Measurements from ENCODE around the gene TET3. TPM values are rescaled to one million over a fixed set of nuclear protein-coding genes. Genes with fewer than 3 reads are reported as not detected.
A peak's percentile ranks its signal among the peaks of the same experiment; 100 is the strongest.

The TET3 gene
- total RNA-seq, 1 donor from 2014 or later: 11.0 TPM

DNA sequence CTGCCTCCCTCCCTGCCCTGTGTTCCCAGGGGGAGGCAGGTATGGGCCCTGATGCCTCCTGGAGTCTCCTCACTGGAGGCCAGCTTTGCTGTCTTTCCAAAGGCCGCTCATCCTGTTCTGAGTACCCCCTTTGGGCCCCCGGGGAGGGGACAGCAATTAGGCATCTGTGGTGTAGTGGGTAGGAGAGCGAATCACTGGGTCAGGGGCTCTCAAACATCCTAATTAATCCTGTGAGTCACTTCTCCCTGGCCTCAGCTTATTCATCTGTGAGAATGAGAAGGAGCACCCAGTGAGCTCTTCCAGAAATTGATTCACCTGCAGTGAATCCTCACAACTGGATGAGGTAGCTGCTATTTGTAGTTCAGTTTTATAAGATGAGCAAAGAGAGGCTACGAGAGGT, 16.4 kb downstream of the TET3 start:
- TF ChIP-seq, protein P1, sequence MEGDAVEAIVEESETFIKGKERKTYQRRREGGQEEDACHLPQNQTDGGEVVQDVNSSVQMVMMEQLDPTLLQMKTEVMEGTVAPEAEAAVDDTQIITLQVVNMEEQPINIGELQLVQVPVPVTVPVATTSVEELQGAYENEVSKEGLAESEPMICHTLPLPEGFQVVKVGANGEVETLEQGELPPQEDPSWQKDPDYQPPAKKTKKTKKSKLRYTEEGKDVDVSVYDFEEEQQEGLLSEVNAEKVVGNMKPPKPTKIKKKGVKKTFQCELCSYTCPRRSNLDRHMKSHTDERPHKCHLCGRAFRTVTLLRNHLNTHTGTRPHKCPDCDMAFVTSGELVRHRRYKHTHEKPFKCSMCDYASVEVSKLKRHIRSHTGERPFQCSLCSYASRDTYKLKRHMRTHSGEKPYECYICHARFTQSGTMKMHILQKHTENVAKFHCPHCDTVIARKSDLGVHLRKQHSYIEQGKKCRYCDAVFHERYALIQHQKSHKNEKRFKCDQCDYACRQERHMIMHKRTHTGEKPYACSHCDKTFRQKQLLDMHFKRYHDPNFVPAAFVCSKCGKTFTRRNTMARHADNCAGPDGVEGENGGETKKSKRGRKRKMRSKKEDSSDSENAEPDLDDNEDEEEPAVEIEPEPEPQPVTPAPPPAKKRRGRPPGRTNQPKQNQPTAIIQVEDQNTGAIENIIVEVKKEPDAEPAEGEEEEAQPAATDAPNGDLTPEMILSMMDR (IDR thresholded peaks at IDR 0.05; ENCODE audit: insufficient read depth, low read length, poor library complexity, severe bottlenecking): no peak
- no peak for DNase-seq (ENCODE audit: low read depth)
- Histone ChIP-seq H3K4me3 (ENCODE audit: low read depth, low read length) (no peak overlapping the region), H3K36me3 (ENCODE audit: control insufficient read depth, insufficient read depth, low read length) (no peaks in the 10 kb centered on the region), H3K27me3 (ENCODE audit: control insufficient read depth, insufficient read depth, low read length) (no peaks in the 10 kb centered on the region)

DNA sequence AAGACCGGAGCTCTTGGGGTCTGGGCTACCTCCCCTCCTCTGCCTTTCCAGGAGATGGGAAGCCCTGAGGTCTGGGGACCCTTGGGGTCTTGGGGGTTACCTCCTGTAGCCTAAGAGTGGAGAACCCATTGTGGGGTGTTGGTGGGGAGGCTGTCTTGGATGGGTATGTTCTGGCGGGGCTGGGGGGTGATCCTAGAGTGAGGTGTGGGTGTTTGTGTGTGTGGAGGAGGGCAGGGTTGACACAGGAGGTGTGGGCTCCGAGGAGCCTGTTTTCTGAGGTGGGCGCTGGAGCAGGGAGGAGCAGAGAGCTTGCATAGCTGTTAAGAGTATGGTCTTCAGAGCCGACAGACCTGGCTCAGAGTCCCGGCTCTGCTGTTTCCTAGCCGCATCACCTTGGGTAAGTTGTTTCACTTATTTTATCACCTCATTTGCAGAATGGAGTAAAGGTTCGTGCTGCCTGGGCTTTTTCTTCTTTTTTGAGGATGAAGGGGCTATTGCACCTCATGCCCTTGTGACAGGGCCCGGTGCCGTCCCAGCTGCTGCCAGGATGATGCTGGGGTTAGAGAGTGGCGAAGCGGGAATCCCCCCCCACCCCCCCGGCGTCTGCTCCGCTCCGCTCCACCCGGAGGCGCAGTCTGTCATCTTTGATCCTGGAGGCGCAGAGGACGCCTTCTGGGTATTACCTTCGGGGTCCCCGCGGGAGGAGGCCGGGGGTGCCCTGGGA, 17.2 kb downstream of the TET3 start:
- no peak for DNase-seq (ENCODE audit: low read depth)
- H3K27me3 ChIP-seq (ENCODE audit: control insufficient read depth, insufficient read depth, low read length): no peaks in the 10 kb centered on the region
- TF ChIP-seq, protein P1 (IDR thresholded peaks at IDR 0.05; ENCODE audit: insufficient read depth, low read length, poor library complexity, severe bottlenecking): no peak
- peak overlapping the region; percentile 34 for H3K4me3 ChIP-seq (ENCODE audit: low read depth, low read length)
- no peaks in the 10 kb centered on the region for H3K36me3 ChIP-seq (ENCODE audit: control insufficient read depth, insufficient read depth, low read length)

DNA sequence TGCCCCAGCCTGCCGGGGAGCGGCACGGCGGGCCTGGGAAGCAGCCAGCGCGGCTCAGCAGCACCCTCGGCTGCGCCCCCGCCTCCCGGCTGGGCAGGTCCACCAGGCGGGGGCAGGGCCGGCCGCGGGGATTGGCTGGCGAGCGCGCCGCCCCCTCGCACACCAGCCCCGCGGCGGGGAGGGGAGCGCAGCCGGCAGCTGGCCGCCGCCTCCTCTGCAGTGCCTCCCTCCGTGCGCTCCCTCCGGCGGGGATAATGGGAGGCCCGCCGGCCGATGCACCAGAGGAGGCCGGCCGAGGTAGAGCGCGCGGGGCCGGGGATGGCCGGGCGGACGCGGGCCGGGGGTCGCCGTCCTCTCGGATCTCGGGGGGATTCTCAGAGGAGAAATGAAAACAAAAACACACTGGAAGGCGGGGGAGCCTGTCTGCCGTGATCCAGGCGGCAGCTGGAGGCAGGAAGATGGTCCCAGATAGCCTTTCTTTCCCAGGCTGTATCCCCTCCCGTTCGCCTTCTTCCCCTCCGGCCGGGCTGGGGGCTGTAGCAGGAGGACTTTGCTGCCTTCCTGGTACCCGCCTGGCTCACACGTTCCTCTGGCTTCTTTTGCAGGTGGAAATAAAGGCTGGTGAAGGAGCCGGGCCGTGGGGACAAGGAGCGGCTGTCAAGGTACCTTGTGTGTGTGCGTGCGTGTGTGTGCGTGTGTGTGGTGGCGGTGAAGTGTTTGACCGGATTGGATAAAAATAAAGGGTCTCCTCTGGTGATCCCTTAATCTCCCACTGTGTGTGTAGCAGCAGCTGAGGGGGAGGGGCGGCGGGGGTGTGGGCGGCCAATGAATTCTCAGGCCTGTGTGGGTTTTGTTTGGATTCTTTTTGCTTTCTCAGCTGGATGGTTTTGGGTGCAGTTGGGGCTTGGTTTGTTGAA, 18.1 kb downstream of the TET3 start:
- TF ChIP-seq, protein P1 (IDR thresholded peaks at IDR 0.05; ENCODE audit: insufficient read depth, low read length, poor library complexity, severe bottlenecking): no peak
- DNase-seq (ENCODE audit: low read depth): no peak
- no peaks in the 10 kb centered on the region for H3K27me3 ChIP-seq (ENCODE audit: control insufficient read depth, insufficient read depth, low read length)
- H3K4me3 ChIP-seq (ENCODE audit: low read depth, low read length): peak overlapping the region; percentile 47
- no peaks in the 10 kb centered on the region for H3K36me3 ChIP-seq (ENCODE audit: control insufficient read depth, insufficient read depth, low read length)

DNA sequence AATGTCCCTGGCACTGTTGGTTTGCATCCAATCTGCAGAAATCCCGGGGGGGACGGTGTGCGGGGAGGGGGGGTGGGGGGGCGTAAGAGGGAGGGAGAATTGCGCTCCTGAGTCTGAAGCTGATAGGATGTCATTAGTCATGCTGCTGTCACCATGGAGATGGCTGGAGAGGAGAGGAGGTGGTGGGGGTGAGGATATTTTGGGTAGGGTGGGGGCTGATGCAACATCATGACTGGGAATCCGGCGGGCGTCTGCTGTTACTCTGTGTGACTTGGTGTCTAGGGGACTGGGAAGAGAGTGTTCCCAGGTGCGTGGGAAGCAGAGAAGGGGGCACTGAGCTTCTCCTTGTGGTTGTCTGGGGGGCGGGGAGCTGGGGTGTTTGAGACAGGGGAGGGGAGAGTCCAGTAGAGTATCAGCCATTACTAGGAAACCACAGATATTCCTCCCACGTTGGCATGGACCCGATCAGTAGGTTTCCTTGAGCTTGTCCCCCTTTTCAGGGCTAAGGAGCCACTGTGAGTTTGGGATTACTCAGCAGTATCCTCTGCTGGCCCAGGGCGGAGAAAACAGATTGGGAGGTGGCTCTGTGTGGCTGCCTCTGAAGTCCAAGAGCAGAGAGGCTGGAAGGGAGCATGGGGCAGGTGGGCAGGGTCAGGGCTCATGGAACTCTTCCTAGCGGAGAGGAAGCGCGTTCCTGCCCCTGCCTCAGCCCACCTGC, 18.9 kb downstream of the TET3 start:
- TF ChIP-seq, protein P1 (IDR thresholded peaks at IDR 0.05; ENCODE audit: insufficient read depth, low read length, poor library complexity, severe bottlenecking): no peak
- Histone ChIP-seq H3K4me3 (ENCODE audit: low read depth, low read length) (no peak overlapping the region), H3K27me3 (ENCODE audit: control insufficient read depth, insufficient read depth, low read length) (no peaks in the 10 kb centered on the region), H3K36me3 (ENCODE audit: control insufficient read depth, insufficient read depth, low read length) (no peaks in the 10 kb centered on the region)
- DNase-seq (ENCODE audit: low read depth): no peak

DNA sequence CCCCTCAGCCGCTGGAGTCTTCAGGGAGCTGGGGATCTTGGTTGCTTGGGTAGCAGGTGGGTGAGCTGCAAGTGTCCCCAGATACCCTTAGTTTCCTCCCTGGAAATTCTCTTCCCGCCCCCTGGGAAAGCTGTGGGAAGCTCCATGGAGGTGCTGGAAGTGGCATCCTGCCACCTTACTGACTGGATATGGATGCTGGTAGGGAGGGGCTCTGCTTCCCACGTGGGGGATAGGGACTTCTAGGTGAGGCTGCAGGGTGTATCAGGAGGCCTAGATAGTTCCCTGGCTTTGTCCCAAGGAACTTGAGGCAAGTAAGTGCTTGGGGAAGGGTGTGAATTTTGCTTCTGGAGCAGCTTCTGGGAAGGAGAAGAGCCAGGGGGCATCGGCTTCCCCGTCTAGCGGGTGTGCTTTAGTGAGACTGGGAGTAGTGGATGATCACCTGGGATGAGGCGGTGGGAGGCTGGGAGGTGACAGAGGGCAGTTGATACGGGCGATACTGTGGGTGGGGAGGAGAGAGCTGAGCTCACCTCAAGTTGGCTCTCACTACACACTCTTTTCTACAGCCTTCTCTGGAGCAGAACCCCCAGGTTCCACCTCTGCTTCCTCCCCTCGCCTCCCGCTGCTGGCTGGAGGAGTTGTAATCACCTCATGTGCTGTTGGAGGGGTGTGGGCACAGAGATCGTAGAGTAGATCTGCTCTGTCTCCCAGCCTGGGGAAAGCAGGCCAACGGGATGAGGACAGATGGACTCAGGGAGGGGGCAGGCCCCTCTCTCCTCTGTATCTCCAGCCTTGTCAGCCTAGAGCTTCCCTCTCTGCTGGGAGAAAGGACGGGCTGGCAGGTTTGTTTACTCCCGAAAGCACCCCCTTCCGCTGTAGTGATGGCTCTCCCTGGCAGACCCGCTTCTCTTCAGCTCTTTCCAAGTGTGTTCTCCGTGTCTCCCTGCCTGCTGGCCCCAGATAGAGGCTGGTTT, 19.8 kb downstream of the TET3 start:
- Histone ChIP-seq H3K36me3 (ENCODE audit: control insufficient read depth, insufficient read depth, low read length) (no peaks in the 10 kb centered on the region), H3K4me3 (ENCODE audit: low read depth, low read length) (no peak overlapping the region), H3K27me3 (ENCODE audit: control insufficient read depth, insufficient read depth, low read length) (no peaks in the 10 kb centered on the region)
- TF ChIP-seq, protein P1 (IDR thresholded peaks at IDR 0.05; ENCODE audit: insufficient read depth, low read length, poor library complexity, severe bottlenecking): no peak
- DNase-seq (ENCODE audit: low read depth): no peak

Measured in kidney epithelial cell (primary cell).